GM12878 (cell line): Measurements from ENCODE around the gene OVCA2. TPM values are rescaled to one million over a fixed set of nuclear protein-coding genes. Genes with fewer than 3 reads are reported as not detected.
A peak's percentile ranks its signal among the peaks of the same experiment; 100 is the strongest.

Experiments
- ASH2L ChIP-seq: fragments of 300-600, 200-600 bp; sonication (generic); IDR thresholded peaks from 2 replicates; pipeline ENCODE4 v1.6.1; 2017; ENCODE audit warnings: low read depth, mild to moderate bottlenecking, borderline replicate concordance
- DPF2 ChIP-seq: fragments of 450-650 bp; IDR thresholded peaks from 2 replicates; pipeline ENCODE4 v1.6.1; 2017; ENCODE audit warnings: mild to moderate bottlenecking
- HDAC6 ChIP-seq: fragments of 200-600 bp; sonication (generic); IDR thresholded peaks from one replicate; pipeline ENCODE4 v1.8.0; 2017; ENCODE audit warnings: antibody characterized with exemption; ENCODE audit not compliant: unreplicated experiment
- NBN ChIP-seq: fragments of 450-650 bp; IDR thresholded peaks from 2 replicates; pipeline ENCODE4 v1.6.1; 2016
- NFYA ChIP-seq: IDR thresholded peaks from 2 replicates; pipeline ENCODE4 v1.6.1; 2011; ENCODE audit warnings: low read depth, mild to moderate bottlenecking, low read length, improper control_type of control experiment, borderline replicate concordance
- NKRF ChIP-seq: fragments of 450-650 bp; conservative IDR thresholded peaks from 2 replicates; pipeline ENCODE4 v1.6.1; 2017; ENCODE audit warnings: mild to moderate bottlenecking, moderate library complexity
- POU2F2 ChIP-seq: IDR thresholded peaks from 3 replicates; pipeline ENCODE4 v1.6.1; 2011; ENCODE audit warnings: low read depth, mild to moderate bottlenecking, low read length, borderline replicate concordance
- RB1 ChIP-seq: fragments of 450-650 bp; formaldehyde crosslinking; IDR thresholded peaks from 2 replicates; pipeline ENCODE4 v1.6.1; 2017; ENCODE audit warnings: mild to moderate bottlenecking, borderline replicate concordance
- SMAD5 ChIP-seq: IDR thresholded peaks from 2 replicates; pipeline ENCODE4 v1.6.1; 2016; ENCODE audit warnings: antibody characterized with exemption, low read depth
- TCF12 ChIP-seq: IDR thresholded peaks from 2 replicates; pipeline ENCODE4 v1.6.1; 2011; ENCODE audit warnings: low read depth, mild to moderate bottlenecking, low read length
- ZNF217 ChIP-seq: fragments of 450-650 bp; IDR thresholded peaks from 2 replicates; pipeline ENCODE4 v1.6.1; 2017; ENCODE audit warnings: antibody characterized with exemption, mild to moderate bottlenecking
- polyA plus RNA-seq, 11 experiments: library from polyadenylated mRNA; depleted of rRNA in 4 of 11; unstranded in 6 of 11; stranded (reverse) in 5 of 11; fragments of >200 nt; fragmentation: Nextera tagmentation in 4 of 11; fragmentation: Illumina TruSeq in 1 of 11; extraction: Ambion mirVana in 4 of 11; extraction: Trizol in 1 of 11; gene quantifications; 1 replicate in 1 of 11; 2 replicates in 10 of 11; pipeline versions ENCODE4 v1.2.1 to v1.2.3, GENCODE V29; 2011 to 2016; ENCODE audit warnings: inconsistent platforms in 2 of 11, missing spikeins in 2 of 11, low read depth in 1 of 11
- total RNA-seq, 4 experiments: library from RNA; depleted of rRNA in 3 of 4; stranded (reverse); fragments of >200 nt in 3 of 4; fragmentation: Illumina TruSeq in 1 of 4; extraction: Trizol in 1 of 4; gene quantifications; 2 replicates each; pipeline versions ENCODE4 v1.2.1 to v1.2.3, GENCODE V29; 2013 to 2021

The OVCA2 gene
- total and polyA plus RNA-seq, 10 of the 15 experiments (the other 5 are each of a cell fraction or from before 2014, with no cell fraction given): 6.1 to 75.3 (median 40.7) TPM

DNA sequence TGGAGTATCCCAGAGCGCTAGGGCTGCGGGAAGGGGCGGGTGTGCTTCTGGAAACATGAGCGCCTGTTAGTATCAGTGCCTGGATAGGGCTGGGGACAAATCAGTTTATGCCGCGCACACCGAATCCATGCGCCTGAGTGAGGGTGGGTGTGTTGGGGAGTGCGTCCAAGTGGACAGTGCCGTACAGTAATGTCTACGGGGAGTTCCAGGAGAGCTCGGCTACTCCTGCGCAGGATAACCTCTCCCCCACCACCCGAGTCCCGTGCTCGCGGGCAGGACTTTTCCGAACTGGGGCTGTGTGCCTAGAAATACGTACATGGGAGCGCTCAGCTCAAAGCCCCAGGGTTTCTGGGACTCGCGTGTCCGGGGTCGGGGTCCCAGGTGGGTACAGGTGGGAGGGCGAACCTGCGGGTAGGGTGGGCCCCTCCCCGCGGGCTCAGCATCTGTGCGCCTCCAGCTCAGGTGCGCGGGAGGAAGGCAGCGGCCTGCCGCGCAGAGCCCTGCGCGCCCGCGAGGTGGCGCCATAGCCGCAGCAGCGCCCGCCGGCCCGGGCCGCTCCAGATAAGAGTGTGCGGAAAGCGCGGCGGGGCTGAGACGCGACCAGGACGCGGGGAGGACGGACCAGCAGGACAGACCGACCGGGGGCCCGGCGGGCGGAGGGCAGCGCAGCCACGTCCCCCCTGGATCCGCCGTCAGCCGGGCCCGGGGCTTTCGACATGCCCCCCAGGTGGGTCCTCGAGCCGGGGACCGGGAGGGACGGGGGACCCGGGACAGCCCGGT is 12.9 kb downstream of the OVCA2 start, which contains the start of gene HIC1 (continued):
- peak; percentile 56; the same call in 1 of the 2 replicates for TF ChIP-seq DPF2
- TF ChIP-seq SMAD5: peak; percentile 72; the same call in 1 of the 2 replicates
- TF ChIP-seq HDAC6: no peak
- peak; percentile 40; the same call in 1 of the 2 replicates for TF ChIP-seq RB1
- TF ChIP-seq POU2F2: peak; percentile 75; the same call in 2 of the 3 replicates
- TF ChIP-seq NFYA: no peak
- peak; percentile 55; the same call in 1 of the 2 replicates for TF ChIP-seq NKRF
- peak; percentile 43; the same call in 1 of the 2 replicates for TF ChIP-seq TCF12
- TF ChIP-seq NBN: peak; percentile 48; the same call in 1 of the 2 replicates
- 0 out of 2 replicates have a peak, but pooled peaks have one; percentile 35 for TF ChIP-seq ZNF217
- TF ChIP-seq ASH2L: no peak
- TF ChIP-seq, all 136 proteins: peak for 39
